Measurements from ENCODE around the gene SLC10A7. TPM values are rescaled to one million over a fixed set of nuclear protein-coding genes. Genes with fewer than 3 reads are reported as not detected.

Gene SLC10A7
- total and polyA plus RNA-seq, 2 of the 8 experiments (the other 6 are each of a cell fraction or from before 2014, with no cell fraction given): 2.5 to 2.9 TPM

GRCh38 chr4:146382194-146382593 lies 139.5 kb downstream of the SLC10A7 start (continued):
- TF ChIP-seq CHD7 (IDR thresholded peaks at IDR 0.05; ENCODE audit: insufficient replicate concordance, low read length): no peak
- TF ChIP-seq PHF8 (conservative IDR thresholded peaks at IDR 0.05; ENCODE audit: low read depth, low read length): no peak
- TF ChIP-seq YY1 (IDR thresholded peaks at IDR 0.05; ENCODE audit: low read depth, low read length): no peak
- TF ChIP-seq EP300 (IDR thresholded peaks at IDR 0.05; ENCODE audit: borderline replicate concordance in 1 of 2, low read depth in 2 of 2, low read length in 2 of 2): no peak
- TF ChIP-seq RBBP5 (IDR thresholded peaks at IDR 0.05; ENCODE audit: borderline replicate concordance, low read depth, low read length): no peak
- no peak for TF ChIP-seq JUN (IDR thresholded peaks at IDR 0.05; ENCODE audit: low read depth, low read length)
- no peak for TF ChIP-seq RNF2 (IDR thresholded peaks at IDR 0.05; ENCODE audit: borderline replicate concordance, low read depth, low read length, missing control alignments, poor library complexity, severe bottlenecking)
- no peak for TF ChIP-seq SP4 (IDR thresholded peaks at IDR 0.05; ENCODE audit: low read length)
- no peak for TF ChIP-seq ZNF274 (IDR thresholded peaks at IDR 0.05; ENCODE audit: borderline replicate concordance, extremely low read depth, low read length)
- TF ChIP-seq FOSL1 (IDR thresholded peaks at IDR 0.05; ENCODE audit: insufficient read depth, low read depth, low read length): no peak
- no peak for TF ChIP-seq CBX5 (IDR thresholded peaks at IDR 0.05; ENCODE audit: low read depth, low read length)
- no peak for TF ChIP-seq TCF12 (IDR thresholded peaks at IDR 0.05; ENCODE audit: low read depth, low read length)
